Uterus (tissue), 4 donors: ENCODE results near the gene DUSP1. TPM values are rescaled to one million over a fixed set of nuclear protein-coding genes. Genes with fewer than 3 reads are reported as not detected.

Experiments used
- DNase-seq, 2 donors: peaks; one replicate each; pipeline ENCODE4 v3.0.0-alpha.2; 2019 to 2020
- H3K27ac ChIP-seq, 2 donors: fragments of 200-600 bp; sonication (generic); 1 replicate in 1 of 2; 2 replicates in 1 of 2; pipeline ENCODE4 v1.5.1; 2016 to 2018
- H3K27me3 ChIP-seq, 2 donors: fragments of 200-600 bp; sonication (generic); one replicate each; pipeline ENCODE4 v1.5.1; 2018 to 2019; ENCODE audit warnings: control low read depth in 1 of 2
- H3K36me3 ChIP-seq, 2 donors: fragments of 200-600 bp; sonication (generic); one replicate each; pipeline ENCODE4 v1.5.1; 2019; ENCODE audit warnings: control low read depth in 1 of 2
- H3K4me1 ChIP-seq, 2 donors: fragments of 200-600 bp; sonication (generic); one replicate each; pipeline ENCODE4 v1.5.1; 2018 to 2019; ENCODE audit warnings: control low read depth in 1 of 2
- H3K4me3 ChIP-seq, 2 donors: fragments of 200-600 bp; sonication (generic); 1 replicate in 1 of 2; 2 replicates in 1 of 2; pipeline ENCODE4 v1.5.1; 2018 to 2019; ENCODE audit warnings: mild to moderate bottlenecking in 1 of 2
- H3K9me3 ChIP-seq, 2 donors: fragments of 200-600 bp; sonication (generic); one replicate each; pipeline ENCODE4 v1.5.1; 2019; ENCODE audit warnings: control low read depth in 1 of 2
- POLR2A ChIP-seq, 2 donors: fragments of 450-650 bp; IDR thresholded peaks; one replicate each; pipeline ENCODE4 v1.6.1; 2016; ENCODE audit warnings: antibody characterized with exemption in 2 of 2, mild to moderate bottlenecking in 1 of 2, moderate library complexity in 1 of 2
- intact Hi-C: fragments of 100-400 bp; cut with DNase I; formaldehyde crosslinking; loops from one replicate; pipeline ENCODE4 v1.15.1; 2023; ENCODE audit warnings: low total_unique reads
- small RNA-seq: library from RNA; depleted of rRNA; stranded (forward); fragments of <200 nt; gene quantifications from one replicate; pipeline ENCODE3, GENCODE V24; 2016
- total RNA-seq, 4 donors: library from RNA; depleted of rRNA in 3 of 4; stranded (reverse); fragments of >200 nt in 3 of 4; gene quantifications; one replicate each; pipeline versions ENCODE4 v1.1.0 to v1.2.4, GENCODE V29; 2014 to 2023
- TF ChIP-seq, protein P1 (sequence below), 4 experiments: fragments of 200-600 bp in 2 of 4; fragments of 450-650 bp in 2 of 4; sonication (generic) in 2 of 4; IDR thresholded peaks; one replicate each; pipeline ENCODE4 v1.5.1; 2016 to 2019; ENCODE audit warnings: antibody characterized with exemption in 4 of 4, mild to moderate bottlenecking in 2 of 4, moderate library complexity in 1 of 4
- donor health status: DM: yes; HTN: yes; CAD: no.

Gene DUSP1
- total RNA-seq, 4 donors from 2014 or later, result 189 to 2,046 (median 515) TPM

DNA sequence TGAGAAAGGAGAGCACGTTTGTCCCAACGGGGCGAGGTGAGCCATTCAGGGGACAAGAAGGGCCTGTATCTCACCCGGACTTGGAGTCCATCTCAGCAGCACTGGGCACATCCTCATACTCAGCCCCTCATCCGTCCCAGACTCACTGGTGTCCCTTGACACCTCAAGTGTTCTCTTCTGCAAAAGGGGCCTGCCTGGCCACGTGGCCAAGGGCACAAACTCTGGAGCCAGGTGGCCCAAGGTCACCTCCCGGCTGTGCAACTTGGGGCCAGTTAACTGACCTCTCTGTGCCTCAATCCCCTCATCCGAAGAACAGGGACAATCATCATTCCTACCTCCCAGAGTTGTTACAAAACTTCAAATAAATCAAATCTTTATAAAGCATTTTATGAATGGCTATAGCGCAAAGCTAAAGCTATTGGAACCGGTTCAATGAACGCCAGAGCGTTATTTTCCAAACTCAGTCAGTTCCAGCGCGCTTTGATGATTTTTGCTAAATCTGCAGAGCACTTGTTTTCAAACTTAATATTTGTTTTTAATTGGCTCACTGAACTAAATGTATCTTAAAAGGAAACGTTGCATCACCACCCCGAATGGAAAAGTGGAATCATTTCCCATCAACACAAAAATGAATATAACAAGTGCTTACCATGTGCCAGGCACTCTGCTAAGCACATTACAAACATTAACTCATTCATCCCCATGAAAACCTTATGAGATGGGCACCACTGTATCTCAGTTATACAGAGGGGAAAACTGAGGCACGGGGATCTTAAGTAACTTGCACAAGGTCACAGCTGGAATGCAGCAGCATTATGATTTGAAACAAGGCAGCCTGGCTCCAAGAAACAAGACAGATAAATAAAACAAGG is 49.3 kb downstream of the DUSP1 start:
- Histone ChIP-seq H3K27ac (peak overlapping the region; percentile 8 to 67), H3K4me3 (no peak overlapping the region), H3K36me3 (no peaks in the 10 kb centered on the region), H3K9me3 (no peaks in the 10 kb centered on the region), H3K4me1 (peaks cover 4 to 5% of the 10 kb centered on the region in 2 donors), H3K27me3 (no peaks in the 10 kb centered on the region)
- intact Hi-C loops, result no loop called here
- TF ChIP-seq, protein P1, sequence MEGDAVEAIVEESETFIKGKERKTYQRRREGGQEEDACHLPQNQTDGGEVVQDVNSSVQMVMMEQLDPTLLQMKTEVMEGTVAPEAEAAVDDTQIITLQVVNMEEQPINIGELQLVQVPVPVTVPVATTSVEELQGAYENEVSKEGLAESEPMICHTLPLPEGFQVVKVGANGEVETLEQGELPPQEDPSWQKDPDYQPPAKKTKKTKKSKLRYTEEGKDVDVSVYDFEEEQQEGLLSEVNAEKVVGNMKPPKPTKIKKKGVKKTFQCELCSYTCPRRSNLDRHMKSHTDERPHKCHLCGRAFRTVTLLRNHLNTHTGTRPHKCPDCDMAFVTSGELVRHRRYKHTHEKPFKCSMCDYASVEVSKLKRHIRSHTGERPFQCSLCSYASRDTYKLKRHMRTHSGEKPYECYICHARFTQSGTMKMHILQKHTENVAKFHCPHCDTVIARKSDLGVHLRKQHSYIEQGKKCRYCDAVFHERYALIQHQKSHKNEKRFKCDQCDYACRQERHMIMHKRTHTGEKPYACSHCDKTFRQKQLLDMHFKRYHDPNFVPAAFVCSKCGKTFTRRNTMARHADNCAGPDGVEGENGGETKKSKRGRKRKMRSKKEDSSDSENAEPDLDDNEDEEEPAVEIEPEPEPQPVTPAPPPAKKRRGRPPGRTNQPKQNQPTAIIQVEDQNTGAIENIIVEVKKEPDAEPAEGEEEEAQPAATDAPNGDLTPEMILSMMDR (IDR thresholded peaks at IDR 0.05), result no peak
- peak in 1 of 2 donors; percentile 36 for TF ChIP-seq POLR2A (IDR thresholded peaks at IDR 0.05)
- DNase-seq, result peak in 1 of 2 donors; percentile 78

DNA sequence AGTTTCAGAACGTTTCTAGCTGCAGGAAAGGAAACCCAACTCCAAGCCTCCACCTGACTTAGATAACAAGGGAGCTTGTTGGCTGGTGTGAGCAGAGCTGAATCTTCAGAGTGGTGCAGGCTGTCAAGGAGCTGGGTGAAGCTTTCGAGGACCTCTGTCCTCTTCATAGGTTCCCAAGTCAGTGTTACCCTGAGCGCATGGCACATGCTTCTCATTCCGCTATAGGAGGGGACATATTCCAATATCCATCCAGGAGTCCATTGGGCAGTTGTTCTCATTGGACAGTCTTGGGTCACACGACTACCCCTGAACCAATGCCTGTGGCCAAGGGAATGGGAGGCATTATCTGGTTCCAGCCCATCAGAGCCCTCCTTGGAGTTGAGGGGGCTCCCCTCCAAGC is 50.3 kb downstream of the DUSP1 start:
- Histone ChIP-seq H3K4me1 (peaks cover 4 to 5% of the 10 kb centered on the region in 2 donors), H3K4me3 (no peak overlapping the region), H3K9me3 (no peaks in the 10 kb centered on the region), H3K27ac (peak overlapping the region in 1 of 2 donors; percentile 67), H3K36me3 (no peaks in the 10 kb centered on the region), H3K27me3 (no peaks in the 10 kb centered on the region)
- intact Hi-C loops, result no loop called here
- DNase-seq, result no peak
- TF ChIP-seq, protein P1 (IDR thresholded peaks at IDR 0.05), result no peak
- no peak for TF ChIP-seq POLR2A (IDR thresholded peaks at IDR 0.05)

DNA sequence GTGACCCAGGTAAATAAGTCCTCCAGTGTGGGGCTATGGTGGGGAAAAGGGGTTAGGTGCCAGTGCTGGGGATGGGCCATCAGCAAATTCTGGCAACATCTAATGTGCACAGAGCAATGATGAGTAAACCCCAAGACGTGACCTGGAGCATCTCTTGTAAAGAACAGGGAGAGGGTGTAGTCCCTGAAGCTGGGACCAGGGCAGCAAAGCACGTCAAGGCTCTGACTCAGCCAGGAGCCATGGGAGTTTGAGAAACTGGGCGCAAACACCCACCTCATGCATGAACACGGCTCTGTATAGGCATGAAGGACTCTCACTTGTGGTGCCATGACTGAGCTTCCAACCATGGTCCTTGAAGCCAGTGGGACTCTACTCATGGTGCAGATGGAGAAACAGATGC is 51.8 kb downstream of the DUSP1 start:
- no peaks in the 10 kb centered on the region for H3K27me3 ChIP-seq
- intact Hi-C loops, result loop anchor here (5.0 kb wide), 1 partner anchor 48 kb away; no protein-coding TSS in a partner anchor
- H3K9me3 ChIP-seq, result no peaks in the 10 kb centered on the region
- peaks cover 4 to 5% of the 10 kb centered on the region in 2 donors for H3K4me1 ChIP-seq
- no peaks in the 10 kb centered on the region for H3K36me3 ChIP-seq
- no peak overlapping the region for H3K4me3 ChIP-seq
- TF ChIP-seq, protein P1 (IDR thresholded peaks at IDR 0.05), result no peak
- no peak for TF ChIP-seq POLR2A (IDR thresholded peaks at IDR 0.05)
- DNase-seq, result no peak
- H3K27ac ChIP-seq, result no peak overlapping the region

DNA sequence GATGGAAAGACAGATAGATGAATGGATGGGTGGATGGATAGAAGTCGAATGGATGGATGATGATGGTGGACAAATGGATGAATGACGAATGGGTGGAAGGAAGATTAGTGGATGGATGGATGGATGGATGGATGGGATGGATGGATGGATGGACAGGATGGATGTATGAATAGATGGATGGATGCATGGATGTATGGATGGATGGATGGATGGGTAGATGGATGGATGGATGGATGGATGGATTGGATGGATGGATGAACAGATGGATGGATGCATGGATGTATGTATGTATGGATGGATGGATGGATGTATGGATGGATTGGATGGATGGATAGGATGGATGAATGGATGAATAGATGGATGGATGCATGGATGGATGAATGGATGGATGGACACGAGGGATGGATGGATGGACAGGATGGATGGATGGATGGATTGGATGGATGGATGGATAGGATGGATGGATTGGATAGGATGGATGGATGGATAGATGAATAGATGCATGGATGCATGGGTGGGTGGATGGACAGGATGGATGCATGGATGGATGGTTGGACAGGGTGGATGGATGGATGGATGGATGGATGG is 52.4 kb downstream of the DUSP1 start:
- no peak overlapping the region for H3K4me3 ChIP-seq
- no peak overlapping the region for H3K27ac ChIP-seq
- no peaks in the 10 kb centered on the region for H3K36me3 ChIP-seq
- H3K4me1 ChIP-seq, result peaks cover 4 to 5% of the 10 kb centered on the region in 2 donors
- intact Hi-C loops, result loop anchor here (5.0 kb wide), 1 partner anchor 49 kb away; no protein-coding TSS in a partner anchor
- no peaks in the 10 kb centered on the region for H3K27me3 ChIP-seq
- TF ChIP-seq, protein P1 (IDR thresholded peaks at IDR 0.05), result no peak
- no peak for TF ChIP-seq POLR2A (IDR thresholded peaks at IDR 0.05)
- no peaks in the 10 kb centered on the region for H3K9me3 ChIP-seq
- DNase-seq, result no peak

Small RNAs within 50 kb of the gene (small RNA-seq; reads per million reads assigned to genes)
- gene AC022217.4, result not detected
- gene RF00019, result not detected

Other genes starting within 250 kb of the DUSP1 start
- 100 to 1,000 TPM in 1 of 4 donors, 10 to 100 TPM in 3; 51.1 to 136 (median 74.1) TPM for gene NEURL1B, start 129.9 kb downstream of the DUSP1 start, total RNA-seq
- 100 to 1,000 TPM in 1 of 4 donors, 10 to 100 TPM in 3; 34.8 to 130 (median 67.7) TPM for gene ERGIC1, start 63.1 kb upstream of the DUSP1 start, total RNA-seq
- gene RPL26L1, start 188.2 kb upstream of the DUSP1 start, total RNA-seq, result 10 to 100 TPM in 3 of 4 donors, 1 to 10 TPM in 1; 8.7 to 35.3 (median 21.1) TPM
- gene ATP6V0E1, start 212.6 kb upstream of the DUSP1 start, total RNA-seq, result 100 to 1,000 TPM in 3 of 4 donors, 10 to 100 TPM in 1; 75.6 to 159 (median 137) TPM